Measurements from ENCODE around the gene FBXO7.

The FBXO7 gene

GRCh38 chr22:32474635-32475467 lies at the start of gene FBXO7 (continued):
- TF ChIP-seq ZNF19 (tag by site-specific recombination; IDR thresholded peaks at IDR 0.05; ENCODE audit: low read depth) (no peak), ZNF350 (tag by site-specific recombination; IDR thresholded peaks at IDR 0.05) (no peak), ZNF645 (tag by site-specific recombination; IDR thresholded peaks at IDR 0.05) (no peak), SCRT2 (tag by site-specific recombination; IDR thresholded peaks at IDR 0.05) (peak; percentile 15; the same call in 1 of the 2 replicates), IKZF3 (tag by site-specific recombination; IDR thresholded peaks at IDR 0.05) (no peak), ELK4 (IDR thresholded peaks at IDR 0.05; ENCODE audit: borderline replicate concordance, low read depth, low read length) (no peak), YY1 (tag by site-specific recombination; IDR thresholded peaks at IDR 0.05) (peak; percentile 46; the same call in 1 of the 2 replicates), ZNF426 (tag by site-specific recombination; IDR thresholded peaks at IDR 0.05) (no peak), ZNF596 (tag by site-specific recombination; IDR thresholded peaks at IDR 0.05) (no peak), ZNF530 (tag by site-specific recombination; IDR thresholded peaks at IDR 0.05; ENCODE audit: low read depth) (no peak), ZNF354C (tag by site-specific recombination; IDR thresholded peaks at IDR 0.05; ENCODE audit: borderline replicate concordance, low read depth) (no peak), ZNF660 (tag by site-specific recombination; IDR thresholded peaks at IDR 0.05) (peak; percentile 62), ZNF274 (IDR thresholded peaks at IDR 0.05; ENCODE audit: low read length) (no peak), ZNF274 (tag by site-specific recombination; IDR thresholded peaks at IDR 0.05; ENCODE audit: borderline replicate concordance) (no peak), ZNF707 (tag by site-specific recombination; IDR thresholded peaks at IDR 0.05) (no peak), ATF2 (tag by site-specific recombination; IDR thresholded peaks at IDR 0.05; ENCODE audit: low read depth) (no peak), ZNF664 (tag by site-specific recombination; IDR thresholded peaks at IDR 0.05) (no peak), ZBTB7A (tag by site-specific recombination; IDR thresholded peaks at IDR 0.05; ENCODE audit: low read depth) (0 out of 2 replicates have a peak, but pooled peaks have one; percentile 51), ZNF311 (tag by site-specific recombination; IDR thresholded peaks at IDR 0.05; ENCODE audit: borderline replicate concordance) (no peak), ZNF555 (tag by site-specific recombination; conservative IDR thresholded peaks at IDR 0.05) (no peak), PATZ1 (tag by site-specific recombination; IDR thresholded peaks at IDR 0.05) (peak; percentile 93), ZNF549 (tag by site-specific recombination; IDR thresholded peaks at IDR 0.05) (no peak), ZNF211 (tag by site-specific recombination; IDR thresholded peaks at IDR 0.05; ENCODE audit: low read depth) (no peak), ZNF776 (tag by site-specific recombination; IDR thresholded peaks at IDR 0.05; ENCODE audit: borderline replicate concordance) (no peak), BCL11A (tag by site-specific recombination; IDR thresholded peaks at IDR 0.05; ENCODE audit: low read depth) (no peak), ZNF610 (tag by site-specific recombination; IDR thresholded peaks at IDR 0.05; ENCODE audit: borderline replicate concordance) (no peak), OVOL3 (tag by site-specific recombination; IDR thresholded peaks at IDR 0.05) (no peak), ZSCAN18 (tag by site-specific recombination; IDR thresholded peaks at IDR 0.05) (no peak), ZNF670 (tag by site-specific recombination; IDR thresholded peaks at IDR 0.05; ENCODE audit: low read depth) (no peak), ZNF221 (tag by site-specific recombination; IDR thresholded peaks at IDR 0.05; ENCODE audit: borderline replicate concordance) (no peak), ZNF174 (tag by site-specific recombination; IDR thresholded peaks at IDR 0.05) (no peak), EGR2 (tag by site-specific recombination; IDR thresholded peaks at IDR 0.05; ENCODE audit: low read depth) (peak; percentile 87), ZNF621 (tag by site-specific recombination; IDR thresholded peaks at IDR 0.05) (no peak)
